Measurements from ENCODE around the gene SEZ6L.

GRCh38 chr22:26292667-26292995 lies 123.4 kb downstream of the SEZ6L start:
- TF ChIP-seq, protein P1, sequence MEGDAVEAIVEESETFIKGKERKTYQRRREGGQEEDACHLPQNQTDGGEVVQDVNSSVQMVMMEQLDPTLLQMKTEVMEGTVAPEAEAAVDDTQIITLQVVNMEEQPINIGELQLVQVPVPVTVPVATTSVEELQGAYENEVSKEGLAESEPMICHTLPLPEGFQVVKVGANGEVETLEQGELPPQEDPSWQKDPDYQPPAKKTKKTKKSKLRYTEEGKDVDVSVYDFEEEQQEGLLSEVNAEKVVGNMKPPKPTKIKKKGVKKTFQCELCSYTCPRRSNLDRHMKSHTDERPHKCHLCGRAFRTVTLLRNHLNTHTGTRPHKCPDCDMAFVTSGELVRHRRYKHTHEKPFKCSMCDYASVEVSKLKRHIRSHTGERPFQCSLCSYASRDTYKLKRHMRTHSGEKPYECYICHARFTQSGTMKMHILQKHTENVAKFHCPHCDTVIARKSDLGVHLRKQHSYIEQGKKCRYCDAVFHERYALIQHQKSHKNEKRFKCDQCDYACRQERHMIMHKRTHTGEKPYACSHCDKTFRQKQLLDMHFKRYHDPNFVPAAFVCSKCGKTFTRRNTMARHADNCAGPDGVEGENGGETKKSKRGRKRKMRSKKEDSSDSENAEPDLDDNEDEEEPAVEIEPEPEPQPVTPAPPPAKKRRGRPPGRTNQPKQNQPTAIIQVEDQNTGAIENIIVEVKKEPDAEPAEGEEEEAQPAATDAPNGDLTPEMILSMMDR (IDR thresholded peaks at IDR 0.05), result no peak
- no peak for TF ChIP-seq POLR2A (IDR thresholded peaks at IDR 0.05; ENCODE audit: low read depth)
